ENCODE data around the gene SIX4.
"Not testable (repeated sequence)": the region's sequence is repeated elsewhere in the genome, so short reads cannot be mapped to it uniquely, and the experiment has no call there.

Gene SIX4

DNA sequence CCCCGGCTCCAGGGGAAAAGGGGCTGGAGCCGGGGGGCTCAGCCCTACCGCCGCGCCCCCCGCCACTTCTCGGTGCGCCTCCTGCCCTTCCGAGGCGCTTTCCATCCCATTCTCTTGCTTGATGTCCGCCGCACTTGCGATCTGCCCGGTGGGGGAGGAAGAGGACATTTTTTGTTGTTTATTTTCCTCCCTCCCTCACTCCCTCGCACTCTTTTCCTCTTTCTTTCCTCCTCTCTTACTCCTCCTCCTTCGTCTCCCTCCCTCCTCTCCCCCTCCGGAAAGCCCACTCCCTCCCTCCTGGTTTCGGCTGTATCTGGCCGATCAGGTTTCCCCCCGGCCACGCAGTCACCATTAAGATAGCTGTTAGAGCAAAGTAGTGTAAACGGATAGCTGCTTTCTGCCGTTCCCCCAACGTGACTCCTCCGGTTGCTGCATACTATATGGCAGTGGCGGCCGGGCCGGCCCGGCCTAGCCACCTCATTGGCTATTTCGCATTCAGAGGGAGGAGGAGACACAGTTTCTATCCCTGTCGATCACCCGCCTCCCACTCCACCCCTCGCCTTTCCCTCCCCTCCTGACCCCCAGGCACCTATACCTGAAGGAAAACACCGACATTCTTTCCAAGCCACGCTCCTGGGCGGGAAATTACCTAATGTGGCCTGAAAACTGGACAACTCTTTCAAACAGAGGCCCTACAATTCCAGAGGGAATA, at the start of gene SIX4:
Gene SIX4, minus strand, starts transcription at position 445 of the 712 bp plus-strand sequence. Its CDS starts 277 bp downstream, at position 168.
- peak; percentile 15 for DNase-seq

- DNase-seq, result no peak
These were observed 49.4 kb upstream of the SIX4 start for GRCh38 chr14:60773558-60773957.

- no peak for DNase-seq
These were observed 47.0 kb upstream of the SIX4 start for GRCh38 chr14:60771117-60771516.

DNA sequence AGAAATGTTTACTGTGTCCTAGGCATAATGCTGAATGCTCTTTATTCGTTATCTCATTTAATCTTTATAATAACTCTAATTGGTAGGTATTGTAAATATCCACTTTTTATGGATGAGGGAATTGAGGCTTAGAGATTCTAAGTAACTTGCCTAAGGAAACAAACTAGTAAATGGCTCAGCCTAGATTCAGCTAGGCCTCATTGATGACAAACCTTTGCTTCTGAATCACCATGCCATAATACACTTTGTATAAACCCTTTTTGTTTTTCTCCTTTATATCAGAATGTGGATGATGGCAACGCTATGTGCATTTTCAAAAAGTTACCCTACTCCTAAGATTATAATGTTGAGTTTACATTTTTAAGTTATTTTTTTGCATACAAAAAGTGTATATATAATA, 44.5 kb upstream of the SIX4 start:
- no peak for DNase-seq

GRCh38 chr14:60760644-60761364, 36.7 kb upstream of the SIX4 start:
- DNase-seq, result no peak

- DNase-seq, result no peak
These were observed 36.1 kb upstream of the SIX4 start for GRCh38 chr14:60760209-60760608.

DNA sequence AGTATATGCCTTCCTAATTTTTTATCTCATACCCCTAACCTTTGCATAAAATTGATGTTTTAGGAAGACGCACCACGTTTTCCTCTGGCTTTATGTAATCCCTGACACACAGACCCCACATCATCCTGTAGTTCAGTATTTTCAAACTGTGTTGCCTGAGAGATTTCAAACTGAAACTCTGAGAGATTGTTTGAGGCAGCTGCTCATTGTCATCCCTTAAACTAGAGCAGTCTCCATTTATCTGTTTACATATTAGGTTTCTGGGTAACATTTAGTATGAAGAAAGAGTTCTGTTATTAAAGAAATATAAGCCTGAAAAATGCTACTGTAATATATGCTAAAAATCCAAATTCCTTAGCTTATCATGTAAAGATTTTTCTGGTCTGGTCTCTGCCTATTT, 34.7 kb upstream of the SIX4 start:
- DNase-seq, result no peak

GRCh38 chr14:60757567-60758002, 33.4 kb upstream of the SIX4 start:
- DNase-seq, result no peak

DNA sequence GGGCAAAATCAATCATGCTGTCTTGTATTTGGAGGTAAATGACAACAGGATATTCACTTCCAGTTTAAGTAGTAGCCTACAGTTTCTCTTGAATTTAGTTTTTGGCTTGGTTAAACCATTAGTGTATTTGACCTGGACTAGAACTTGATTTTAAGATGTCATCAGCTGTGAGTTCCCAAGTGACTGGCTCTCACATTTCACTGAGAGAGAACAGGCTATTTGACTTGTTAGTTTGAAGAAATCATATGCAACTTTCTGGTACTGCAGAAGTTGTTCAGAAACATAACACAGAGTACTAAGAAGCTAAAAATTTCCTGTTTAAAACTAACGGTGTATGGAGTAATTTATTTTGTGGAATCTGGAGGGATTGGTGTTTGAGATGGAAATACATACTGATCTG, 32.7 kb upstream of the SIX4 start:
- DNase-seq, result no peak

GRCh38 chr14:60753264-60754119, 29.3 kb upstream of the SIX4 start:
- DNase-seq, result peak; percentile 36

GRCh38 chr14:60744566-60744965, 20.4 kb upstream of the SIX4 start:
- no peak for DNase-seq

DNA sequence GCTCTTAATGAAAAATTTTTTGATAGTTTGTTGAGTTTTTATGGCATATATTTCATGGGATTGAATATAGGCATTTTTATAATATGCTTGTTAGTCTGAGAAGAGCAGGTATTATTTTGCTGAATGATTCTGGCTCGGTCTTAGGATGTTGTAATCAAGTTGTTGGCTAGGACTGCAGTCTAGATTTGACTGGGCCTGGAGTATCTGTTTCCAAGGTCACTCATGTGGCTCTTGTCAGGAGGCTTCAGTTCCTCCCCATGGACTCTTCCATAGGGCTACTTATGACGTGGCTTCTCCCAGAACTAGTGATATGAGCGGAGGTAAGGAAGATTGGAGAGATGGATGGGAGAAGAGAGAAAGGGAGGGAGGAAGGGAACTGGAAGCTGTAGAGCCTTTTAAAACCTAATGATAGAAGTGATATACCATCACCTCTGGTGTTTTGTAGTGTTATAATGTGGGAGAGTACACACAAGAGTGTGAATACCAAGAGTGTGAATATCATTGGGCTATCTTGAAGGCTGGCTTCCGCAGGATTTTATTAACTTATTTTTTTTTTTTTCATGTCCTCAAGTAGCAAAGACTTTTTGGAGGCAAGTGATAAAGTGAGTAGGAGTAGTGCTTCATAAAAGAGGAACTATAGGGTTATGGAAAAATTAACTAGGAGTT, 14.8 kb upstream of the SIX4 start:
- no peak for DNase-seq

DNA sequence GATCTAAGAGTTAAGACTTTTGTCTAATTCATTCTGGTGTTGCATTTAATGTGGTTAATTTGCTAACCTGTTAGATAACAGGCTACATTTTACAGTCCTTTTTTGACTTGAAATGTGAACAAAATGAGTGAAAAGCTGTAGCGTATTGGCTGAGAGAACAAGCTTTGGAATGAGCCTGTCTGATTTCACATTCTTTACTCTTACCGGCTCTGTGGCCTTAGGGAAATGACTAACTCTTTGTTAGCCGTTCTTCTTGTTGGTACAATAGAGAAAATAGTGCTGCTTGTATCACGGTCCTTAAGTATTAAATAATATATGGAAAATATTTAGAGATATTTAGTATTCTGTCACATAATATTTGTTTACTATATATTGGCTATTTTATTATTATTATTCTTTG, 12.3 kb upstream of the SIX4 start:
- no peak for DNase-seq

- DNase-seq, result no peak
These were observed 11.3 kb upstream of the SIX4 start for GRCh38 chr14:60735416-60735815.

DNA sequence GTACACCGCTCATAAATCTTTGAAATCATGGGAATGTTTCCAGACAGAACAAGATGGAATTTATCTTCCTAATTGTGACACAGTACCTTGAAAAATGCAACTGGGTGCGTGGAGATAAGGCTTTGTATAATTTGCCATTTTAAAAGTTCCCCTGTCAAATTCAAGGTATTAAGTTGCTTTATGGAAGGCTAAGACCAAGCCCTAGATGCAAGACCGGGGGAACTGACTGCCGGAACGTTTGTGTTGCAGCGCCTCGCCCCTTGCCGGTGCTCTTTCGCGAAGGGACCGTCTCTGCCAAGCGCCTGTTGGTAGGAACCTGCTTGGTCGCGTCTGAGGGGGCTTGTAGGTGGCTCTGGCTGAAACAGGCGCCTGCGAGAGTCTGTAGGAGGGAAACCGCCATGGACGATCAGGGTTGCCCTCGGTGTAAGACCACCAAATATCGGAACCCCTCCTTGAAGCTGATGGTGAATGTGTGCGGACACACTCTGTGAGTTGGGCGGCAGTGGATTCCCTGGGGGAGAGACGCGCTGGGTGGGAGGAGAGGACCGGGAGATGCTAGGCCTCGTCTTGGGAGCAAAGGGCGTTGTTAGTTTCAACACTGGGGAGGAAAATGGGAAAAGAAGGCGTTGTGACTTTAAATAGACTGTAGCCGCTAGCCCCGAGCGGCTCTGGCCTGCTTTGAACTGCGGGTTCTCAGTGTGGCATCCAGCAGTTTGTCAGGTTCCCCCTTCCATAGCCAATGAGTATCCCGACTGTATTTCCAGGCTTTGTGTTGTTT, 10.5 kb upstream of the SIX4 start, which contains the start of gene MNAT1:
Gene MNAT1, plus strand, starts transcription at position 297 of the 778 bp plus-strand sequence. Its CDS starts 102 bp downstream, at position 399.
- DNase-seq, result peak; percentile 77

DNA sequence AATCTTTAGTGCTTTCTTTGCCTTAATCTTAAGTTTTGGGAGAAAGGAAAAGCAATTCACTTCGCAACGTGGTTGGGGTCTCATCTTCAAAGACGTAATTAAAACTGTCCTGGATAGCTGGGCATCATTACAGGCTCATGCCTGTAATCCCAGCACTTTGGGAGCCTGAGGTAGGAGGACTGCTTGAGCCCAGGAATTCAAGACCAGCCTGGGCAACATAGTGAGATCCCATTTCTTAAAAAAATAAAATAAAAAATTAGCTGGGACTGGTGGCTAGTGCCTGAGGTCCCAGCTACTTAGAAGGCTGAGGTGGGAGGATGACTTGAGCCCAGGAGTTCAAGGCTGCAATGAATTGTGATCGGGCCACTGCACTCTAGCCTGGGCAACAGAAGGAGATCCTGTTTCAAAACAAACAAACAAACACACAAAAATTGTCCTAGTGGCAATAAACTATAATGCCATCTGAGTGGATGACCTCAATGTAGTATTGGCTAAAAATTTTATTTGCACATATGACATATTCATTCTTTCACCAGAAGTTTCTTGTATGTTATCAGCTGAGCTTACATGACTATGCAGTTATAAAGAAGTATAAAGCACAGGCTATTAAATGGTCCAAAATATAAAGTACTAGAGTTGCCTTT, 8.8 kb upstream of the SIX4 start:
- no peak for DNase-seq

- not testable (repeated sequence) for DNase-seq
These were observed 7.1 kb upstream of the SIX4 start for GRCh38 chr14:60731291-60731690.

DNA sequence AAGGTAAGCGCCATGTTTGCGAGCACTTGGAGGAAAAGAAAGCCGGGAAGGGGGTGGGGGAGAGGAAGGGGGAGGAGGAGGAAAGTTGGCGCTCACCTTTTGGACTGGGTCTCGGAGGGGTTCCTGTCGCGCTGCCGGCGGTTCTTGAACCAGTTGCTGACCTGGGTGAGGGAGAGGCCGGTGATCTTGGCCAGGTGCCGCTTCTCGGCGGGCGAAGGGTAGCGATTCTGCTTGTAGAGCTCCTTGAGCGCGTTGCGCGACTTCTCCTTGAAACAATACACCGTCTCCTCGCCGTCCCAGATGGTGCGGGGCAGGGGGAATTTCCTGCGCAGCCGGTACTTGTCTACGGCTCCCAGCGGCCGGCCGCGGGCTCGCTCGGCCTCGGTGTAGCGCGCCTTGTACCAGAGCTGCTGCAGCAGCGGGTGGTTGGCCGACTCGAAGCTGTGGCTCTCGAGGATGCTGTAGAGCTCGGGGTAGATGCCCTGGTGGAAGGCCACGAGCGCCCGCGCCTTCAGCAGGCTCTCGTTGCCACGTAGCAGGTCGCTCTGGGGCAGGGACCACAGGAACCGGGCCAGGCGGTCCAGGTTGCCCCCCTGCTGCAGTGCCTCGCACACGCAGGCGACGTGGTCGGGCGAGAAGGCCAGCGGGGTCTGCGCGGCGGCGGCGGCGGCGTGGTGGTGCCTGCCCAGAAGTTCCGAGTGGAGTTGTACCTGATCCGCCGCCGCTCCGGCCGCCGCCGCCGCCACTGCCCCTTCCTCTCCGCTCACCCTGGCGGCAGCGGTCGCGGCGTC, 840 bp downstream of the SIX4 start:
- DNase-seq, result peak; percentile 28

DNA sequence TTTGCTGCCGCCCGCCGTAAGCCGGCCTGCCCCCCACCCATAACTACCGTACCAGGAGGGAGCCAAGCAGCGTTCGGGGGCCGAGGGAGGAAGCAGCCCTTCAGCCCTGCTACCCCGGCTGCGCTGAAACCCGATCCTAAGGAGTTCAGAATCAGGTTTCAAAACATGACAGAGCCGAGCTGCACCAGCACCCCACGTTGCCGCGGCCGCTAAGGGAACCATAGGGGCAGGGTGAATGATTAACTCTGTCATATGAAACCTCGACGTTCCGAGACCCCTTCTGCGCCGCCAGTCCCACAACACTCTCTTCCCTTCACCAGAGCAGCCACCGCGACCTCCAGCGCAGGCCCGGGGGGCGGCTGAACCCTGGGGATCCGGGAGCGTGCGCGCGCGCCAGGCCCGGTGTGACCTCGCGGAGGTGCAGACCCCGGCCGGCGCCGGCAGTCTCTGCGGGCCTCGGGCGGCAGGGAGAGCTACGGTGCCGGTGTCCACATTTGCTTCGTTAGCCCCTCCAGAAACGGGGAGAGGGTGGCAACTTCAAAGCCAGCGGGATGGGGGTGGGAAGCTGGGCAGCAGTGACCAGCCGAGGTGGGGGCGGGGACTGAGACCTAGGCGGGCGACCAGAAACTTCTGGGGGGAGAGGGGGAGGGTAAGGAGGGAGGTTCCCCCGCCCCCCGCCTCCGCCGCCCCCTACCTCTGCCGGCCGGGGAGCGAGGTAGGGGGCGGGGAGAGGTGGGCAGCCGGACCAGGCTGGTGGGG, 1.6 kb downstream of the SIX4 start:
- peak; percentile 26 for DNase-seq

DNA sequence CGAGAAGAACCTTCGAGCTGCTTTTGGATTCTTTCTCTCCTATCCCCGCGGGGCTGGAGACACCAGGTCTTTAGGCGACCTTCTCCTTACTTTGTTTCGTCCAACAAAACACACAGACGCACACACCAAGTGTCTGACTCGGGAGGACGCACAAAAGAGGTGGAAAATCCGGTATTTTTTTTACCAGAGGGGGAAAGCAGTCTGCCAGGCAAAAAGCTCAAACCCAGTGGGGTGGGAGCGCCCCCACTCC, 2.1 kb downstream of the SIX4 start:
- no peak for DNase-seq

Data from activated CD8-positive, alpha-beta memory T cell treated with anti-CD3 and anti-CD28 coated beads, Interleukin-2, amount 50 U/mL, for 4 hours (primary cell).